ENCODE measurements around the gene ARFRP1.

ARFRP1 gene

GRCh38 chr20:63692436-63693082, 15.2 kb downstream of the ARFRP1 start:
- in situ Hi-C loops (cut with HindIII; ENCODE audit: low sequenced_read_pairs), result no loop called here

- in situ Hi-C loops (cut with HindIII; ENCODE audit: low sequenced_read_pairs), result no loop called here
These were observed 15.9 kb downstream of the ARFRP1 start for GRCh38 chr20:63691711-63692435.

- in situ Hi-C loops (cut with HindIII; ENCODE audit: low sequenced_read_pairs), result no loop called here
These were observed 16.7 kb downstream of the ARFRP1 start for GRCh38 chr20:63690898-63691710.

GRCh38 chr20:63690003-63690897, 17.5 kb downstream of the ARFRP1 start:
- in situ Hi-C loops (cut with HindIII; ENCODE audit: low sequenced_read_pairs), result no loop called here

- in situ Hi-C loops (cut with HindIII; ENCODE audit: low sequenced_read_pairs), result no loop called here
These were observed 18.5 kb downstream of the ARFRP1 start for GRCh38 chr20:63689046-63690002.

GRCh38 chr20:63688228-63689045, 19.3 kb downstream of the ARFRP1 start:
- in situ Hi-C loops (cut with HindIII; ENCODE audit: low sequenced_read_pairs), result no loop called here

GRCh38 chr20:63687419-63688178, 20.2 kb downstream of the ARFRP1 start:
- in situ Hi-C loops (cut with HindIII; ENCODE audit: low sequenced_read_pairs), result no loop called here

- in situ Hi-C loops (cut with HindIII; ENCODE audit: low sequenced_read_pairs), result no loop called here
These were observed 21.1 kb downstream of the ARFRP1 start for GRCh38 chr20:63686492-63687321.

GRCh38 chr20:63686094-63686491, 21.7 kb downstream of the ARFRP1 start:
- in situ Hi-C loops (cut with HindIII; ENCODE audit: low sequenced_read_pairs), result no loop called here

- in situ Hi-C loops (cut with HindIII; ENCODE audit: low sequenced_read_pairs), result no loop called here
These were observed 22.3 kb downstream of the ARFRP1 start for GRCh38 chr20:63685269-63686026.

GRCh38 chr20:63682384-63683139, 25.2 kb downstream of the ARFRP1 start:
- in situ Hi-C loops (cut with HindIII; ENCODE audit: low sequenced_read_pairs), result no loop called here

GRCh38 chr20:63681609-63682142, 26.1 kb downstream of the ARFRP1 start:
- in situ Hi-C loops (cut with HindIII; ENCODE audit: low sequenced_read_pairs), result no loop called here

GRCh38 chr20:63680857-63681608, 26.7 kb downstream of the ARFRP1 start:
- in situ Hi-C loops (cut with HindIII; ENCODE audit: low sequenced_read_pairs), result no loop called here

- in situ Hi-C loops (cut with HindIII; ENCODE audit: low sequenced_read_pairs), result no loop called here
These were observed 27.3 kb downstream of the ARFRP1 start for GRCh38 chr20:63680427-63680826.

Data from endothelial cell of hepatic sinusoid (primary cell).